Kidney epithelial cell (primary cell): Measurements from ENCODE around the gene ST3GAL6. TPM values are rescaled to one million over a fixed set of nuclear protein-coding genes. Genes with fewer than 3 reads are reported as not detected.
A peak's percentile ranks its signal among the peaks of the same experiment; 100 is the strongest.

Source experiments
- DNase-seq: peaks from one replicate; pipeline ENCODE4 v3.0.0-alpha.2; 2010; ENCODE audit warnings: low read depth
- H3K27me3 ChIP-seq: 2 replicates; pipeline ENCODE4 v1.6.0; 2011; ENCODE audit warnings: low read length; ENCODE audit not compliant: control insufficient read depth, insufficient read depth
- H3K36me3 ChIP-seq: 2 replicates; pipeline ENCODE4 v1.5.1; 2011; ENCODE audit warnings: low read length; ENCODE audit not compliant: control insufficient read depth, insufficient read depth
- H3K4me3 ChIP-seq: 2 replicates; pipeline ENCODE4 v1.5.1; 2011; ENCODE audit warnings: low read depth, mild to moderate bottlenecking, control low read depth, low read length
- total RNA-seq: library from RNA; depleted of rRNA; stranded (reverse); fragments of >200 nt; gene quantifications from 2 replicates; pipeline ENCODE4 v1.2.3, GENCODE V29; 2015
- TF ChIP-seq, protein P1 (sequence below): IDR thresholded peaks from 2 replicates; pipeline ENCODE4 v1.5.1; 2011; ENCODE audit warnings: mild to moderate bottlenecking, moderate library complexity, low read length, control low read depth, inconsistent platforms; ENCODE audit not compliant: insufficient read depth, poor library complexity, severe bottlenecking

Gene ST3GAL6
- total RNA-seq, 1 donor from 2014 or later: 1.2 TPM

DNA sequence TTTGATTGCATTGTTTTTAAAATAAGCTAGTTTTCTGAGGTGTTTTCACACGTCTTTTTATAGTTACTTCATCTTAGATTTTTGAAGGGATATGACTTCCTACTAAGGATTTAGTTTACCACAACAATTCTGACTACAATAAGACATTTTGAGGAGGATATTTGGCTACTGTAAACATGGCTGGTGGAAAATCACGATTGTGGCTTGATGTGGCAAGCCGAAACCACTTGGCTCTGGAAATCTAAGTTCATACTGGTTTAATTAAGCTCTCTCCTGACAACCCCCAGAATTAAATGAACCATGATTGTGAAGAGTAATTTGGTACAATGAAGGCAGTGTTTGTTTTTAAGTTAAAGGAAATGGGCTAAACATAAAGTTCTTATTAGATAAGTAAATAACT lies 30.8 kb downstream of the ST3GAL6 start:
- Histone ChIP-seq H3K27me3 (no peaks in the 10 kb centered on the region), H3K4me3 (no peak overlapping the region), H3K36me3 (peaks cover 4% of the 10 kb centered on the region)
- TF ChIP-seq, protein P1, sequence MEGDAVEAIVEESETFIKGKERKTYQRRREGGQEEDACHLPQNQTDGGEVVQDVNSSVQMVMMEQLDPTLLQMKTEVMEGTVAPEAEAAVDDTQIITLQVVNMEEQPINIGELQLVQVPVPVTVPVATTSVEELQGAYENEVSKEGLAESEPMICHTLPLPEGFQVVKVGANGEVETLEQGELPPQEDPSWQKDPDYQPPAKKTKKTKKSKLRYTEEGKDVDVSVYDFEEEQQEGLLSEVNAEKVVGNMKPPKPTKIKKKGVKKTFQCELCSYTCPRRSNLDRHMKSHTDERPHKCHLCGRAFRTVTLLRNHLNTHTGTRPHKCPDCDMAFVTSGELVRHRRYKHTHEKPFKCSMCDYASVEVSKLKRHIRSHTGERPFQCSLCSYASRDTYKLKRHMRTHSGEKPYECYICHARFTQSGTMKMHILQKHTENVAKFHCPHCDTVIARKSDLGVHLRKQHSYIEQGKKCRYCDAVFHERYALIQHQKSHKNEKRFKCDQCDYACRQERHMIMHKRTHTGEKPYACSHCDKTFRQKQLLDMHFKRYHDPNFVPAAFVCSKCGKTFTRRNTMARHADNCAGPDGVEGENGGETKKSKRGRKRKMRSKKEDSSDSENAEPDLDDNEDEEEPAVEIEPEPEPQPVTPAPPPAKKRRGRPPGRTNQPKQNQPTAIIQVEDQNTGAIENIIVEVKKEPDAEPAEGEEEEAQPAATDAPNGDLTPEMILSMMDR: no peak
- no peak for DNase-seq

DNA sequence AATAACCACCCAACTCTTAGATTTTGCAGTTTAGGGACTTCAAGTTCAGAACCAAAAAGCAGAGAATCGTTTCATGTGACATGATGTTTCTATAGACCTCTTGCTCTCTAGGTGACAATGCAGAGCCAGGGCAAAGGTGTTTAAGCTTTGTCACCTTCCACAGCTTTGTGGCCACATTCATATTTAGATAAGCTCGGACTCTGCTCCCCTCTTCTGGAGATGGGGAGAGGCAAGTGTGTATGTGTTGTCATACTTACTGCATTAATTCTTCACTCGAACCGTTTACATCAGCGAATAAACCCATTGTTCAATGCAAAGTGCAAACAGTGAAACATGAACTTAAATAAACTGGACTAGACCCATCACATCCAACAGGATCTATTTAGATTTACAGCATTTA lies 33.2 kb downstream of the ST3GAL6 start:
- Histone ChIP-seq H3K27me3 (no peaks in the 10 kb centered on the region), H3K4me3 (no peak overlapping the region), H3K36me3 (peaks cover 6% of the 10 kb centered on the region)
- DNase-seq: no peak
- TF ChIP-seq, protein P1: no peak

DNA sequence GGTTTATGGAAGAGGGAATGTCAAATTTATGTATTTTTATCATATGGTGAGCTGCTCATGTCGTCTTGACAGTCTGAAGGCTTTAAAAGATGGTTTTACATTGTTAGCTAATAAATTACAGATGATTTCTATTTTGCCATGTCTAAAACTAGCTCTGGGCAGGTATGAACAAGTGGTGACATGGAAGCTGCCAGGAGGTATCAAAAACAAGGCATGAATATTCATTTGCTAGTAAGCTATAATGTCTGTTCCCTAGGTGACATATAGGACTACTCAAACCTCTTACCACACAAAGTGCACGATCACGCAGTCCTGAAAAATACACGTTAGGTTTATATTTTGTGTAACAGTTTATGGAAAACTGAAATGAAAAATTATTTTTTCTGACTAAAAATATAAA lies 34.8 kb downstream of the ST3GAL6 start:
- TF ChIP-seq, protein P1: no peak
- Histone ChIP-seq H3K36me3 (peaks cover 6% of the 10 kb centered on the region), H3K4me3 (no peak overlapping the region), H3K27me3 (no peaks in the 10 kb centered on the region)
- no peak for DNase-seq

DNA sequence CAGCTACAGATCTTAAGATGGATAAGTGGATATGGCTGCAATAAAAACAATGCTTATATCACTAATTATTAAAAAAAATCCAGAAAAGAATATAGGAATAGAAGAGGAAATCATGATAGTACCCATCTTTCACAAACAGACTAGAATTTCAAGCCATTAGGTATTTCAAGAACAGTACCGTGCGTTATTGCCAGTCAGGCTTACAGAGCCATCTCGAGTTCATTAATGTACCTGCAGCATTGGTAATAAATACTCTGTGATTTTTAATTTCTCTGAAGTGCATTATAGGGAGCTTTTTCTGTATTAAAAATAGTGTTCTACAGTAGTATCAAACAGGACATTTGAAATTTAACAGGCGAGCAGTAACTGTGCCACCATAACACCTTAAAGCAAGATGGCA lies 35.7 kb downstream of the ST3GAL6 start:
- Histone ChIP-seq H3K27me3 (no peaks in the 10 kb centered on the region), H3K4me3 (no peak overlapping the region), H3K36me3 (peaks cover 6% of the 10 kb centered on the region)
- no peak for DNase-seq
- TF ChIP-seq, protein P1: no peak

DNA sequence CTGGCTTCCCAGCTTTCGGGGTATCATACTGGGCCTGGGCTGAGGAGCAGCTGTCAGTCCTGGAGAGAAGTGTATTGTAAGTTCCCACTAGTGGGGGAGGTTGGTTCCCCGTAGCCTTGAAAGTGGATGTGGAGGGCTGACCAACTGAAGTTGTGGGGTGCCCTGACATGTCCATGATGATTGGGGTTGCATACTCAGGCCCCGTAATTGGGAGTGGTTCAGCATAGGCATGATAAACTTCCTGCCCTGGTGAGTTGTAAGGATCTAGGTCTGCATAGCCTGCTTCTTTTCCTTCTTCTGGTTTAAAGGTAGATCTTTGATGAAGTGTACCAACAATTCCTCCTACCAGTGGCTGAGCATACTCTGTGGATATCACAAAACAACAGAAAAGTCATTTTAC lies 36.3 kb downstream of the ST3GAL6 start:
- Histone ChIP-seq H3K27me3 (no peaks in the 10 kb centered on the region), H3K4me3 (no peak overlapping the region), H3K36me3 (peaks cover 6% of the 10 kb centered on the region)
- DNase-seq: no peak
- TF ChIP-seq, protein P1: no peak

DNA sequence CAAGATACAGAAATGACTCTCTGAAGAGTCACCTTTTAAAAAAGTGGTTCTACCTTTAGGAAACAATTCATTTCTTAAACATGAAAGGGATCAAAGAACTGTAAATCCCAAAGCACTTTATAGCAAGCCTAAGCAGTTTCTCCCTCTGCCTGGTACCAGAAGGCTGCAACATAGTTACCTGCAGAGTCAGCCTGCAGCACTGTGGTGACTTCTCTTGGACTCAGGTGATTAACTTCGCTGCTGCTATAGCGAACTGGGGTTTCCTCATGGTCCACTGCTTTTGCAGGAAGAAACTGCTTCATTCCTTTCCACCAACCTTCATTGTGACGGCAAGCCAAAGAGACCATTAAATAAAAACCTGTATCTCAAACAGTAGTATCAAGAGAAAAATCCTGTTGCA lies 37.3 kb downstream of the ST3GAL6 start:
- Histone ChIP-seq H3K27me3 (no peaks in the 10 kb centered on the region), H3K4me3 (no peak overlapping the region), H3K36me3 (peaks cover 6% of the 10 kb centered on the region)
- TF ChIP-seq, protein P1: no peak
- peak; percentile 69 for DNase-seq
